NCI-H1417 (cell line): ENCODE data around the gene FKBP4.
A peak's percentile ranks its signal among the peaks of the same experiment; 100 is the strongest.

Source experiments
- DNase-seq, 3 experiments: peaks; one replicate each; lab custom pipeline; 2025; lab: John Stamatoyannopoulos, UW

FKBP4 gene

GRCh38 chr12:2783936-2784600 is 10.7 kb upstream of the FKBP4 start:
- peak; percentile 64 to 87 (median 64) for DNase-seq

DNA sequence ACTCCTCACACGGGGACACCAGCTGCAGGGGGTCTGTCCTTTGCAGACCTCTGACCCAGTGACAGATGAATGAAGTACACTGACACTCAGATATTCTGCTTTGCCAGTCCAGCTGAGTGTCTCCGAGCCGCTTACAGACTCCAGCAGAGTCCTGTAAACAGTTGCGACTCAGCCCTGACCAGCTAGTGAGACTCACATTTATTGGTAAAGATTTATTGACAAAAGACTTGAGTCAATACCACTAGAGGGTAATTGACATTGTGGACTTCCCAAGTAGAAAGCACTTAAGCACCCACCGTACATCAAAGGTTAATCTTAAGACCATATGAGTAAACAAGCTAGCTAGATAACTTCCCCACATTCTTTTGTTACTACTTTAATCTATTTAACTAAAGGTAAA is 9.8 kb upstream of the FKBP4 start:
- DNase-seq = peak in 2 of 3 experiments; percentile 15 to 71

GRCh38 chr12:2791089-2791488 is 3.7 kb upstream of the FKBP4 start:
- DNase-seq = no peak

DNA sequence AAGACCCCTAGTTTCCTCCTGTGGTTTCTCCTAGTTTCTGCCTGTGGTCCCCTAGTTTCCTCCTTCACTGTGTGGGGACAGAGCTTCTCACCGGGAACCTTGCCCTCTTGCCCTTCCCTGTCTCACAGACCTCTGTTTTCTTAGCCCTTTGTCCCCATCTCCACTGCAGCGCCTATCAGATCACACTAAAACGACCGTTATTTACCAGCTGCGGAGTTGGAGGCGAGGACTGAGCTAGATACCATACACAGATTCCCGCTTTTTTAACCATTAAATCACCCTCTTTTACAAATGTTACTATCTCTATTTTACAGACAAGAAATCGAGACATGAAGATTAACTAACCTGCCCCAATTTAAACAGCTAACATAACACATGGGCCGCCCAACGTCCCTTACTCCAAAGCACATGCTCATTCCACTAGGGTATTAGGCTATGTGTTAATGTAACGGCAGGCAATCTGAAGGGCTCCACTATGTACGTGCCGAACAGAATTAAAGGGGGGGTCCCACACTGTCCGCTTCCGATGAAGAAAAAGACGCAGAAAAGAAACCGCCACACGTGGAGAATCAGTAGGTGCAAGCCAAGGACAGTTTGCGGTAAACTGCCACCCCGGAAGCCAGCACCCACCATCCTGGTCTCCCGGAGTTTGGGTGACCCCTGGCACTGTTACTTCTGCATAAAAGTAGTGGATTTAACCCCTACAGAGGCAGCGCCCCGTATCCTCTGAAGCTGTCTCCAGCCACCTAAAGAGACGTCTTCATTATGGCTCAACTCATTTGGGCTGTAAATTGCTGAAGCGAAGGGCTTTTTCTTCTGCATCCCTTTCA is 1.9 kb upstream of the FKBP4 start:
- no peak for DNase-seq

GRCh38 chr12:2793561-2793960 is 1.2 kb upstream of the FKBP4 start:
- DNase-seq = no peak

GRCh38 chr12:2794191-2794735 is 507 bp upstream of the FKBP4 start:
- no peak for DNase-seq

- peak; percentile 47 to 88 (median 82) for DNase-seq
These were observed 769 bp downstream of the FKBP4 start for GRCh38 chr12:2795291-2796186.

DNA sequence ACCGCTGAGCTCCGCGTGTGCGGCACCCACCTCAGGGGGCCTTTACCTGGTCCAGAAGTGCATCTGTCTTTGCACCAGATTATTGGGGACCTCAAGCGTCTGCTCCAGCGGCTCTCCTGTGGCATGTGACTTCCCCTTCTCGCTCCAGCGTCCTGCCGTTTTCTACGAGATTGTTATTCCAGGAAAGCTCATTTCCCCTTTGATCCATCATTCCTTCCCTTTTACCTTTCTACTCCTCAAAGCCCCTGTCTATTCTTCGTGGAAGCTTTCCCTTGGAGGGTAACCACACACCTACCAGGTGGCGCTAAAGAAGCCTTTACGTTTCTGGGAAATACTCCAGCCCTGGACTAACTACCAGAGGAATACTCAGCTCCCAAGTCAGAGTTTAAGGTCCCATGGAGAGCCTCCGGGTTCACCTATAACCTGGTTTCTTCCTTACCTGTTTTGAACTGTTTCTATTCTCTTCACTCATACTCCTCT is 1.5 kb downstream of the FKBP4 start:
- DNase-seq = no peak

DNA sequence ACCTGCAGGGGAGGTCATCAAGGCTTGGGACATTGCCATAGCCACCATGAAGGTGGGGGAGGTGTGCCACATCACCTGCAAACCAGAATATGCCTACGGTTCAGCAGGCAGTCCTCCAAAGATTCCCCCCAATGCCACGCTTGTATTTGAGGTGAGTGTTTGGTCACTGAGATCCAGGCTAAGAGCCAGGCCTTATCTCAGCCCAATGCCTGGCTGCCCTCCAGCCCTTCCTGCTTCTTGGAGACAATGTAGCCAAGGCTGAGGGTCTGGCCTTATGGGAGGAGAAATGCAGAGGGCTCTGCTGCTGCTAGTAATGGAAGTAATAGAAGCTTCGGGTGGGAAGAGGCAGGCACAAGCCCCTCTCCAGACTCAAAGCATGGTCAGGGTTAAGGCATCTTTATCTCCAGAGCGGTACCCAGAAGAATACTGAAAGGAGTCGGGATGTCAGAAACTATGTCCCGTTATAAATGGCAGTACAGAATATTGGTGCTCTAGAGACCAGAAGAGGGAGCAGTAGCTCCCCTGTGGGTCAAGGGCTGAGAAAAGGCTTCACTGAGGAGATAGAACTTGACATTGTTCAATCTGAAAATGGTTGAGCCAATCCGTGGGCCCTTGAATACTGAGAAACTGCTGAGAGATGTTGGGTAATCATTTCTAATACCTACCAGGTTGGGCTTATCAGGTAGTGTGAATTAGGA is 3.1 kb downstream of the FKBP4 start:
- no peak for DNase-seq

- no peak for DNase-seq
These were observed 5.3 kb downstream of the FKBP4 start for GRCh38 chr12:2800046-2800570.

DNA sequence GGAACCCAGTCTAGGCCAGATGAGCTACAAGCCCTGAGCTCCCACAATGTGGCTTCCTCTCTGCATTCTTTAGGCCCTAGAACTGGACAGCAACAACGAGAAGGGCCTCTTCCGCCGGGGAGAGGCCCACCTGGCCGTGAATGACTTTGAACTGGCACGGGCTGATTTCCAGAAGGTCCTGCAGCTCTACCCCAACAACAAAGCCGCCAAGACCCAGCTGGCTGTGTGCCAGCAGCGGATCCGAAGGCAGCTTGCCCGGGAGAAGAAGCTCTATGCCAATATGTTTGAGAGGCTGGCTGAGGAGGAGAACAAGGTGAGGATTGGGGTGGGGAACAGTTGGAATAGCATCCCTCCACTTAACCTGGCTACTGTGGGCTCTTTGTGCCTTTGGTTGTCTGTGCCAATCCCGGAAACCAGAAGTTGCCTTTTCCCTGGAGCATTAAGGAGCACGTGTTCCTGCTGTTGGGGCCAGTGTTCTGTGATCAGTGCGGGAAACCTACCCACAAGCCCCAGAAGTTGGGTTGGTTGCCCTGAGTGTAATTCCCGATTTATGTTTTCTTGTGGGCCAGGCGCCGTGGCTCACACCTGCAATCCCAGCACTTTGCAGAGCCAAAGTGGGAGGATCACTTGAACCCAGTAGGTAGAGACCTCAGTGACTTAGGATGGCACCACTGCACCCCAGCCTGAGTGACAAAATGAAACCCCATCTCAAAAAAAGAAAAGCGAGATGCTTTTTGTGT is 6.4 kb downstream of the FKBP4 start:
- no peak for DNase-seq

DNA sequence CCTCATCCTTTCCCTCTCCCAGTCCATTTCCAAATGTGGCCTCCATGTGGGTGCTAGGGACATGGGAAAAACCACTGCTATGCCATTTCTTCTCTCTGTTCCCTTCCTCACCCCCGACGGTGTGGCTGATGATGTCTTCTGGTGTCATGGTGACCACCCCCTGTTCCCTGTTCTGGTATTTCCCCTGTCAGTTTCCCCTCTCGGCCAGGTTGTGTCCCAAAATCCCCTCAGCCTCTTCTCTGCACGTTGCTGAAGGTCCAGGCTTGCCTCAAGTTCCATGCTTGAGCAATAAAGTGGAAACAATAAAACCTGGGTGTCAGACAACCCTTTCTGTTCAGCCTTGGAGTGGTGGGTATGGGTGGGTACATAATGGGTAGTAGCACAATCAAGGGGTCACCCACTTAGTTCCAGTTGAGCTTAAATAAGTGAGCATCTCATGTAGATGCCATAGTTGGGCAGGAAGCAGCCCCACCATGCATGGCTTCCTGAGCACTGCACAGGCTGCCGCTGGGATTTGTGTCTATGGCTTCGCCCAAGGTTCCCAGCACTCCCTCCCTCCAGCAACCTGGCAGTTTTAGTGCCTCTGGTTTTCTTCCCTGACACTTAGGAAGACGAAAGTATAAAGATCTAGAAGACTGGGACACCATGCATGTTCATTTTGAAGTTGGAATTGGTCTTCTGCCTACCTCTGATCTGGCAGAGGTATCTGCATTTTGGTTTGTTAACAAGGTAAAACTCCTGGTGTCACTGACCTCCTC is 9.0 kb downstream of the FKBP4 start:
- no peak for DNase-seq

DNA sequence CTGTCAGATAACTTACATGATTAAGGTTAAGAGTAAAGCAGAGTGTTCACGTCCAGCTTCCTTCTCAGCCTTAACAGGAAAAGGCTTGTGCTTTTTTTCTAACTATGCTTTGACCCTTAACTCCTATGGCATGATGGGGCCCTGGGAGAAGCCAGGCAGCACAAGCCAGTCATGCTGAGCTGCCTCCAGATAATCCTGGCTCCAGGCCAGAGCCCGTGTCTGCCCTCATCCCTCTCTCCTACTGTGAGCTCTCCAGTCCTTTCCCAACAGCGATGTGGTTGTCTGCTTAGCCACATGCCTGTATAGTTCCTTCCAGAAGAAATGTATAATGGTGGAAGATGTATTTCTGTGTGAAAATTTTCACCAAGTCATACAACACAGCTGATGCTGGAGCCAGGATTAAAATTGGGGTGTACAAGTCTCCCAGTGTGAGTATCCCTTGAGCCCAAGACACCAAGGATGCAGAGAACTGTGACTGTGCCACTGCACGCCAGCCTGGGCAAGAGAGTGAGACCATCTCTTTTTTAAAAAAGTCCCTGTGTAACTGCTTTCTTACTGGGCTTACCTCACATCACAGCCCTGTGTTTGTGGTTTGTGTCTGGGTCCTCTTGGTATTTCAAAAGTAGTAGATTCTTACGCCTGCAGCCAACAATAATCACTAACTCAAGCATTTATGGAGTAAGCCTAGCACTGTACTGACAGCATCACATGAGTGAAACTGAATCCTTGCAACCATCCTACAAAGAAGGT is 9.8 kb downstream of the FKBP4 start:
- no peak for DNase-seq

- no peak for DNase-seq
These were observed 10.4 kb downstream of the FKBP4 start for GRCh38 chr12:2805143-2805520.

DNA sequence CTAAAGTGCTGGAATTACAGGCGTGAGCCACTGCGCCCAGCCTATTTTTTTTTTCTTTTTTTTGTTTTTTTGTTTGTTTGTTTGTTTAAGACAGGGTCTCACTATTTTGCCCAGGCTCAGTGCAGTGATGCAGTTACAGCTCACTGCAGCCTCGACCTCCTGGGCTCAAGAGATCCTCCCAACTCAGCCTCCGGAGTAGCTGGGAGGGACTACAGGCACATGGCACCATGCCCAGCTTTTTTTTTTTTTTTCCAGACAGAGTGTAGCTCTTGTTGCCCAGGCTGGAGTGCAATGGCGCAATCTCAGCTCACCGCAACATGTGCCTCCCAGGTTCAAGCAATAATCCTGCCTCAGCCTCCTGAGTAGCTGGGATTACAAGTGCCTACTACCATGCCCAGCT is 11.9 kb downstream of the FKBP4 start:
- DNase-seq = no peak

- peak in 1 of 3 experiments; percentile 66 for DNase-seq
These were observed 17.0 kb downstream of the FKBP4 start for GRCh38 chr12:2811801-2812200.

DNA sequence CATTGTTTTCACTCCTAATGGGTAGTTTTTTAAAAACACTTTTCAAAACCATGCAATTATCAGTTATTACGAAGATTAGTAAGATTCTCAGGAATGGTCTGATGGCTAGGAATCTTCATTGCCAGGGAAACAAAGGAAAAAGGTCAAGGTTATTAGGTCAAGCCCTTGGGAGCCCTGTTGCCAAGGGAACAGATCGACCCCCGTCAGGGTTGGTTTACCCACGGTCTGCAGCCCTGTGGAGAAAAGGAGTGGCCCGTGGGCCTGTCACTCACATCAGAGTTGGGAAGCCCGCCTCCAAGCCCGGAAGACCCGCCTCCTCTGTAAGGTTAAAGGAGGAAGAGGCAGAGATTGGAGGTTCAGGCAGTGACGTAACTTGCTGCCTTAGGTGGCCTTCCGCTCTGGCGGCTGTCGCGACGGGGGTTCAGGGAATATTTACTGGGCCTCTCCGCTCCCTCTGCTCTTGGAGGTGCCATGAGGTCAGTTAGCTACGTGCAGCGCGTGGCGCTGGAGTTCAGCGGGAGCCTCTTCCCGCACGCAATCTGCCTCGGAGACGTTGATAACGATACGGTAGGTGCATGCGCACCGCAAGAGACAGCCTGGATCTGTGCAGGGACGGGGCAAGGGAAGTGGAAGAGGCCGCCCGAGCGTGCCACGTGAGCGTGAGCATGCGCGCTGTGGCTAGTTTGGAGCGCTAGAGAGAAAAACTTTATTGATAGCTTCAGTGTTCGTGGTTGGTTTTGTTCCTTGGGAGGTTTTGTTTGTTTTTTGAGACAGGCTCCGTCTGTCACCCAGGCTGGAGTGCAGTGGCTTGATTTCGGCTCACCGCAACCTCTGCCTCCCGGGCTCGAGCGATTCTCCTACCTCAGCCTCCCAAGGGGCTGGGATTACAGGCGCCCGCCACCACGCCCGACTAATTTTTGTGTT is 17.8 kb downstream of the FKBP4 start, which contains the start of gene ITFG2:
Gene ITFG2 (plus strand): TSS at position 379 of the 924 bp plus-strand sequence. CDS start 93 bp downstream, at position 472.
- DNase-seq = peak; percentile 97 to 100 (median 100)
